GM23338 (cell line): ENCODE data around the gene FZD7. TPM values are rescaled to one million over a fixed set of nuclear protein-coding genes. Genes with fewer than 3 reads are reported as not detected.

Experiments
- ATAC-seq: fragments of 200-7000 bp; cut with Tn5 transposase; 3 replicates; pipeline ENCODE4 v1.9.1; 2020
- DNase-seq: peaks from one replicate; pipeline ENCODE4 v3.0.0-alpha.2; 2015; ENCODE audit warnings: low spot score
- H2AFZ ChIP-seq: fragments of 200-600 bp; sonication (generic); 2 replicates; pipeline ENCODE4 v1.8.0; 2016; ENCODE audit warnings: antibody characterized with exemption, mild to moderate bottlenecking, moderate library complexity
- H3F3A ChIP-seq: fragments of 200-600 bp; sonication (generic); replicated peaks from 2 replicates; pipeline ENCODE4 v1.8.0; 2017; ENCODE audit warnings: antibody characterized with exemption, mixed run types, low read depth
- H3K27ac ChIP-seq: fragments of 200-600 bp; sonication (generic); 2 replicates; pipeline ENCODE4 v1.6.1; 2016; ENCODE audit warnings: low read depth
- H3K27me3 ChIP-seq: fragments of 200-600 bp; sonication (generic); 2 replicates; pipeline ENCODE4 v1.8.0; 2016; ENCODE audit warnings: mild to moderate bottlenecking, mixed run types, moderate library complexity; ENCODE audit not compliant: insufficient read depth
- H3K36me3 ChIP-seq: fragments of 200-600 bp; sonication (generic); 2 replicates; pipeline ENCODE4 v1.8.0; 2016; ENCODE audit warnings: mild to moderate bottlenecking; ENCODE audit not compliant: insufficient read depth
- H3K4me1 ChIP-seq: fragments of 200-600 bp; sonication (generic); 2 replicates; pipeline ENCODE4 v1.8.0; 2016; ENCODE audit warnings: mild to moderate bottlenecking, moderate library complexity; ENCODE audit not compliant: insufficient read depth
- H3K4me2 ChIP-seq: fragments of 200-600 bp; sonication (generic); 2 replicates; pipeline ENCODE4 v1.7.1; 2017; ENCODE audit warnings: mixed run types
- H3K4me3 ChIP-seq: fragments of 200-600 bp; sonication (generic); 2 replicates; pipeline ENCODE4 v1.6.1; 2016; ENCODE audit warnings: mixed run types
- H3K79me2 ChIP-seq: fragments of 200-600 bp; sonication (generic); replicated peaks from 2 replicates; pipeline ENCODE4 v1.8.0; 2017; ENCODE audit warnings: mild to moderate bottlenecking; ENCODE audit not compliant: insufficient read depth
- H3K9me2 ChIP-seq: fragments of 200-600 bp; sonication (generic); 2 replicates; pipeline ENCODE4 v1.8.0; 2017; ENCODE audit not compliant: insufficient read depth
- H4K20me1 ChIP-seq: fragments of 200-600 bp; sonication (generic); replicated peaks from 2 replicates; pipeline ENCODE4 v1.8.0; 2017; ENCODE audit warnings: mild to moderate bottlenecking; ENCODE audit not compliant: insufficient read depth
- H3K27ac Mint-ChIP-seq: 2 replicates; pipeline ENCODE4 v1.8.0; 2020; ENCODE audit warnings: inconsistent platforms, mild to moderate bottlenecking, moderate library complexity, mixed read lengths
- H3K27me3 Mint-ChIP-seq: 3 replicates; pipeline ENCODE4 v1.8.0; 2022; ENCODE audit warnings: low read depth, mild to moderate bottlenecking, moderate library complexity, mixed read lengths, inconsistent platforms; ENCODE audit not compliant: insufficient read depth, poor library complexity
- H3K36me3 Mint-ChIP-seq: 3 replicates; pipeline ENCODE4 v1.8.0; 2021; ENCODE audit warnings: low read depth, mild to moderate bottlenecking, inconsistent platforms, moderate library complexity, mixed read lengths
- H3K4me1 Mint-ChIP-seq: 3 replicates; pipeline ENCODE4 v1.8.0; 2020; ENCODE audit warnings: mild to moderate bottlenecking, inconsistent platforms, mixed read lengths
- H3K4me3 Mint-ChIP-seq: 3 replicates; pipeline ENCODE4 v1.8.0; 2021; ENCODE audit warnings: moderate library complexity, mild to moderate bottlenecking, inconsistent platforms, mixed read lengths
- H3K9me3 Mint-ChIP-seq: 3 replicates; pipeline ENCODE4 v1.8.0; 2020; ENCODE audit warnings: moderate library complexity, mild to moderate bottlenecking, inconsistent platforms, mixed read lengths
- CREB1 ChIP-seq: fragments of 250-450 bp; sonication (Bioruptor Pico); IDR thresholded peaks from 2 replicates; pipeline ENCODE4 v1.5.0; 2020; ENCODE audit warnings: low read depth, mild to moderate bottlenecking, moderate library complexity
- JUNB ChIP-seq: IDR thresholded peaks from one replicate; pipeline ENCODE4 v1.6.1; 2016; ENCODE audit warnings: antibody characterized with exemption; ENCODE audit not compliant: unreplicated experiment
- POLR2AphosphoS5 ChIP-seq: IDR thresholded peaks from 2 replicates; pipeline ENCODE4 v1.6.1; 2016; ENCODE audit warnings: antibody characterized with exemption, low read depth
- STAT1 ChIP-seq: IDR thresholded peaks from one replicate; pipeline ENCODE4 v1.6.1; 2016; ENCODE audit warnings: antibody characterized with exemption; ENCODE audit not compliant: unreplicated experiment
- ZNF462 ChIP-seq: fragments of 250-450 bp; sonication (Bioruptor Pico); IDR thresholded peaks from 2 replicates; pipeline ENCODE4 v1.5.0; 2020; ENCODE audit warnings: mild to moderate bottlenecking, moderate library complexity
- polyA plus RNA-seq: library from polyadenylated mRNA; unstranded; fragments of >200 nt; fragmentation: Nextera tagmentation; extraction: Ambion mirVana; gene quantifications from 2 replicates; pipeline ENCODE4 v1.2.1, GENCODE V29; 2016
- total RNA-seq: library from RNA; depleted of rRNA; stranded (reverse); fragments of >200 nt; shearing (Covaris generic); gene quantifications from 2 replicates; pipeline ENCODE4 v1.2.3, GENCODE V29; 2014
- TF ChIP-seq, protein P1 (sequence below): IDR thresholded peaks from 2 replicates; pipeline ENCODE4 v1.6.1; 2016; ENCODE audit warnings: antibody characterized with exemption

The FZD7 gene
- total and polyA plus RNA-seq, 2 experiments from 2014 or later = 164 to 435 TPM

DNA sequence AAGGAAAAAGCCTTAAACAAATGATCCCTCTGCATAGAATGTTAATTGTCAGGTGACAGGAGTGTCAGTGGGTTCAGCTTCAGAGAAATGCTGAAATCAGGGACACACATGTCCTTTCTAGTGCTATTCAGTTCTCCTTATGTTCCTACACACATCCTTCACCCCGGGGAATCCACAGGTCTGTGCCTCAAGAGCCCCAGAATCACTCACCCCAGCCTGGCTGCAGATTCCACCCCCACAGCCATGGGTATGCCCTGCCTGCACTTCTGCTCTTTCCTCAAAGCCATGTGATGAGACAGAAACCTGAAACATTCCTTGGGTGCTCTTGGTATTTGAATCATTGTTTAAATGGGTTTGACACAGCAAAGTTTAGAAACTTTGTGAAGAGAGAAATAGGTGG, 27.4 kb upstream of the FZD7 start (continued):
- no peak for TF ChIP-seq ZNF462 (CRISPR knock-in tag)
- no peak for TF ChIP-seq STAT1
- TF ChIP-seq, protein P1, sequence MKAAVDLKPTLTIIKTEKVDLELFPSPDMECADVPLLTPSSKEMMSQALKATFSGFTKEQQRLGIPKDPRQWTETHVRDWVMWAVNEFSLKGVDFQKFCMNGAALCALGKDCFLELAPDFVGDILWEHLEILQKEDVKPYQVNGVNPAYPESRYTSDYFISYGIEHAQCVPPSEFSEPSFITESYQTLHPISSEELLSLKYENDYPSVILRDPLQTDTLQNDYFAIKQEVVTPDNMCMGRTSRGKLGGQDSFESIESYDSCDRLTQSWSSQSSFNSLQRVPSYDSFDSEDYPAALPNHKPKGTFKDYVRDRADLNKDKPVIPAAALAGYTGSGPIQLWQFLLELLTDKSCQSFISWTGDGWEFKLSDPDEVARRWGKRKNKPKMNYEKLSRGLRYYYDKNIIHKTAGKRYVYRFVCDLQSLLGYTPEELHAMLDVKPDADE = no peak
- no peak for TF ChIP-seq CREB1 (CRISPR knock-in tag)

DNA sequence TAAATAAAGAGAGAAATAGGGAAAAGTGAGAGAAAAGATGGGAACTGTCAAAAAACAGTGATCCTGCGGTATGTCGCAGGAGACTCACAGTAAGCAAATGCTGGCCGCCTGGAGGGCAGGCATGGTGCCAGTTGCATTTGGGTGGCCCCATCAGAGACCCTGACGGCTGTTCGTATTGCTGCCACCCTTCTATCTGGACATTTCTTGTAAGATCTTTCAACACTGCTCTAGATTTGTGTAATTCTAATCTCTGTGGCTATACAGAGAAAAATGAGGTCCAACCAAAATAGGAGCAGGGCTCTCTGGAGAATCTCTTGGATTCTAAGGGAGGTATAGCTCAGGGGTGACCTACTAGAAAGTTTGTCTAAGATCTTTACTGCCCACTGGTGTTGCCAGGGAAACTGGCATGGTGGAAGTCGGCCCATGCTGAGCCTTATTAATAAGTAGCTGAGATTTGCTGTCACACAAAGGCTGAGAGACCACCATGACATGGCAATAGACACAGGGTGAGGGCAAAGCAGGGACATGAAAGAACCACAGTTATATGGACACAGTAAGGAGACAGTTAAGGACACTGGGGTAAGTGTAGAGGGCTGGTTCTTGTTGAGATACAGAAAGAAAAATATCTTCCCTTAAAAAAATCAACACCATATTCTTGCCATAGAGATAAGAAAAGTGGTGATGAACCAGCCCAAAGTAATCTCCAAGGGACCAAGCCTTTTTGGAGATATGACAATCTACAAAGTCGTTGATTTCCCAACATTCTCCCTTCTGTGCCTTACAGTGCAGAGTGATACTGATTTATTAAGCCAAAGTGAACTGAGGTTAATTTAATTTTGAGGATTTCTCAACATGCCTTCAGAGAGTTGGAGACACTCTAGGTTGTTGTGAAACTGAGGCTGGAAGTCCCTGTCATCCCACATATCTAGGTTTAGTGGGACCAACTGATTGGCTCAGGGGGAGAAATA, 26.4 kb upstream of the FZD7 start:
- Histone ChIP-seq H3K27me3 (no peaks in the 10 kb centered on the region), H3K79me2 (no peaks in the 10 kb centered on the region), H3K27ac (no peak overlapping the region), H3K4me2 (no peak overlapping the region), H3F3A (no peaks in the 10 kb centered on the region), H3K9me2 (no peaks in the 10 kb centered on the region), H4K20me1 (no peaks in the 10 kb centered on the region), H2AFZ (no peak overlapping the region), H3K36me3 (no peaks in the 10 kb centered on the region), H3K4me3 (no peak overlapping the region), H3K4me1 (peaks cover 15% of the 10 kb centered on the region; the same call in 1 of the 2 replicates)
- Mint-ChIP-seq H3K27me3 (peaks cover 9% of the 10 kb centered on the region), H3K36me3 (no peaks in the 10 kb centered on the region), H3K9me3 (no peaks in the 10 kb centered on the region), H3K4me3 (no peak overlapping the region), H3K27ac (no peak overlapping the region), H3K4me1 (peaks cover 12% of the 10 kb centered on the region)
- ATAC-seq (no peak), DNase-seq (no peak)
- TF ChIP-seq ZNF462 (CRISPR knock-in tag) (no peak), POLR2AphosphoS5 (no peak), JUNB (no peak)
